MM.1S (cell line): ENCODE measurements around the gene ZNG1F.
"Not testable (repeated sequence)": the region's sequence is repeated elsewhere in the genome, so short reads cannot be mapped to it uniquely, and the experiment has no call there.

Experiments used
- CTCF ChIP-seq: fragments of 300-600 bp; sonication (generic); IDR thresholded peaks from 2 replicates; pipeline ENCODE4 v1.5.1; 2016; ENCODE audit warnings: antibody characterized with exemption, low read length, mixed read lengths
- EZH2 ChIP-seq: fragments of 300-600 bp; sonication (generic); optimal IDR thresholded peaks from 2 replicates; pipeline ENCODE3; 2017; ENCODE audit warnings: low read depth, mild to moderate bottlenecking, antibody characterized with exemption, low read length, mixed read lengths
- EZH2phosphoT487 ChIP-seq: fragments of 300-600 bp; sonication (generic); IDR thresholded peaks from 2 replicates; pipeline ENCODE4 v1.6.1; 2018; ENCODE audit warnings: antibody characterized with exemption, low read length

GRCh38 chr9:41141878-41142277 lies 47.2 kb downstream of the ZNG1F start:
- not testable (repeated sequence) for TF ChIP-seq CTCF, EZH2, EZH2phosphoT487
